Suprapubic skin (tissue), 3 donors: ENCODE measurements around the gene TRAPPC3.

Experiments used
- CTCF ChIP-seq, 2 donors: fragments of 200-600 bp in 1 of 2; fragments of 450-650 bp in 1 of 2; sonication (generic) in 1 of 2; IDR thresholded peaks; one replicate each; pipeline ENCODE4 v1.5.1; 2016 to 2019; ENCODE audit warnings: antibody characterized with exemption in 2 of 2, mild to moderate bottlenecking in 1 of 2, moderate library complexity in 1 of 2
- POLR2A ChIP-seq, 2 donors: fragments of 450-650 bp; IDR thresholded peaks; one replicate each; pipeline ENCODE4 v1.6.1; 2017; ENCODE audit warnings: antibody characterized with exemption in 2 of 2, mild to moderate bottlenecking in 2 of 2, moderate library complexity in 2 of 2

GRCh38 chr1:36126797-36127500 is 22.3 kb downstream of the TRAPPC3 start:
- no peak for TF ChIP-seq CTCF (IDR thresholded peaks at IDR 0.05)
- no peak for TF ChIP-seq POLR2A (IDR thresholded peaks at IDR 0.05)
